HG03135 (cell line): ENCODE measurements around the gene PODNL1.

Experiments used
- ATAC-seq: cut with Tn5 transposase; IDR thresholded peaks from one replicate; pipeline ENCODE4 v1.9.1; 2021; ENCODE audit warnings: mild to moderate bottlenecking, moderate library complexity; ENCODE audit not compliant: unreplicated experiment

PODNL1 gene

DNA sequence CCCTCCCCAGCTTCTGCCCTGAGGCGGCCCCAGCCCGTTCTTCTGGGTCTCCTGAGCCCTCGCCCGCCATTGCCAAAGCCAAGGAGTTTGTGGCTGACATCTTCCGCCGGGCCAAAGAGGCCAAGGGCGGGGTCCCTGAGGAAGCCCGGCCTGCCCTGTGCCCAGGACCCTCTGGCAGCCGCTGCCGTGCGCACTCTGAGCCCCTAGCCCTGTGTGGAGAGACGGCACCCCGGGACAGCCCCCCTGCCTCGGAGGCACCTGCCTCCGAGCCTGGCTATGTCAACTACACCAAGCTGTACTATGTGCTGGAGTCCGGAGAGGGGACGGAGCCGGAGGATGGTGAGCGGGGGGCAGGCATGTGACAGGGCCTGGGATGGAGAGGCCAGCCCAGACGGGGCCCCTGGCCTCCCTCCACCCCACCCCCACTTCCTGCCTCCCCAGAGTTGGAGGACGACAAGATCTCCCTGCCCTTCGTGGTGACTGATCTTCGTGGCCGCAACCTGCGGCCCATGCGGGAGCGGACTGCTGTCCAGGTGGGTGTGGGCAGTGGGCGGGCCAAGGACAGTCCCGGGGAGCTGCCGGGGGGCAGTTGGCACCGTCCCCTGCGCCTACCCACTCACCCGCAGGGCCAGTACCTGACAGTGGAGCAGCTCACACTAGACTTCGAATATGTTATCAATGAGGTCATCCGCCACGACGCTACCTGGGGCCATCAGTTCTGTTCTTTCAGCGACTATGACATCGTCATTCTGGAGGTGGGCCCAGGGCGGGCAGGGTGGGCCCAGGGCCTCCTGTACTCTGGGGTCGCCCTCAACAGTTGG is 21.1 kb upstream of the PODNL1 start:
- ATAC-seq = no peak

DNA sequence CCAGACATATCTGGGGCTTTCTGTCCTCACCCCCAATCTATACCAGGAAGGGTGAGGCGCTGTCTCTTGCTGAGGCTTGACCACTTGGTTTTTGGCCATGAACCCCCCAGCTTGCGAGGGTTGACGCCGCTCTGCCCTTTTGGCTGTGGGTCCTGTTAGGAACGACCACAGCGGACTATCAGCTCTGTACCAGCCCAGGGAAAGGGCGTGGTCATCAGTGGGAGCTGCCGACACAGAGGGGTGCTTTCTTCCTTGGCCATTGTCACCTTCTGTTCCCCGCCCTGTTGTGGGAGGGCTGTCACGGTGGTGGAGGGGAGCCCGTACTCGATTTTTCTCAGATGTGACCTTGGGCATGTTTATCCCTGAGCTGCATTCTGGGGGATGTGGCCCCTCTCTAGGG is 19.8 kb upstream of the PODNL1 start:
- ATAC-seq = no peak

DNA sequence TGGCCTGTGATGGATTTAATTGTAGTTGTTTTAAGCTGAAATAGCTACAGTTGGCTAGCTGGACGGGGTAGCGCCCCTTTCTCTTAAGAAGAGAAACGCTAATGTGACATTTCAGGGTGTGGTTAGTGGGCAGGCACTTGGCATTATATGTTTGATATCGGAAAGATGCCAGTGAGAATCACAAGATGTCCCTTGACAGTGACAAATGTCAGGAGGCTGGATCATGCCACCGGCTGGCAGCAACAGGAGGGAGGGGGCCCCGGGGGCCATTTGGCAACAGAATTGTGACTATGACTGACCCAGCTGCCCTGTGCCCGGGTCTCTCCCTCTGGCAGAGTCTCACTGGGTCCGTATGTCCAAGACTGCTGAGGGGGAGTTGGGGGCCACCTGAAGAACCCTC is 18.8 kb upstream of the PODNL1 start:
- no peak for ATAC-seq

DNA sequence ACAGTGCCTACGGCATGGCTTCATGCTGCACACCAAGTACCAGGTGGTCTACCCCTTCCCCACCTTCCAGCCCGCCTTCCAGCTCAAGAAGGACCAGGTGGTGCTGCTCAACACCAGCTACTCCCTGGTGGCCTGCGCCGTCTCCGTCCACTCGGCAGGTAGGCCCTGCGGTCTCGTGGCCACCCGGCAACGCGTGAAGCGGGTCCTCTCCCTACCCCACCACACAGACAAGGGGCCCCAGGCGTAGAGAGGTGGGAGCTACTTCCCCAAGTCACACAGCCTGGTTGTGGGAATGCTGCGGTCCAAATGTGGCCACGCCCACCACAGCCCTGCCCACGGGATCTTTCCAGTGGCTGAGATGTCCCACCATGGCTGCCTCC is 18.1 kb upstream of the PODNL1 start:
- ATAC-seq = no peak

DNA sequence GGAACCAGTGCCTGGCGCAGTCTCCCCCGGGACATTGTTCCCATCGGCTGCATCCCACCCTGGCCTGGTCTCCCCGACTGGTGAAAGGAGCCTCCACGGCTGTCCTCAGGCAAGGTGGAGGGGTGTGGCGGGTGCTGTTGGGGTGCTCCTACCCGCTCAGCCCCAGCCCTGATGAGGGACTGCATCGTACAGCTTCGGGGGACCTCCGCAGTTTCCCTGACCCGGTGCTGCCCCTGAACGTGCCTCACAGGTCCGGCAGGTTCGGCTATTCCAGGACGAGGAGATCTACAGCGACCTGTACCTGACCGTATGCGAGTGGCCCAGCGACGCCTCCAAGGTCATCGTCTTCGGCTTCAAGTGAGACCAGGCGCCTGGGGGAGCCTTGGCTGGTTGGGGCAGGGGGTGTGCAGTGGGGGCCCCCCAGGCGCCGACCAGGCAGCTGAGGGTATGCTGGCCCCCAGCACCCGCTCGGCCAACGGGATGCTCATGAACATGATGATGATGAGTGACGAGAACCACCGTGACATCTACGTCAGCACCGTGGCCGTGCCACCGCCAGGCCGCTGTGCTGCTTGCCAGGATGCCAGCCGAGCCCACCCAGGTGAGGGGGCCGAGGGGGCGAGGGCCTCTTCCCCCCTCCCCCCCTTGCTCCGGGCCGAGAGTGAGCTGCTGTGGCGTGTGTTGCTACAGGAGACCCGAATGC is 17.6 kb upstream of the PODNL1 start:
- no peak for ATAC-seq

DNA sequence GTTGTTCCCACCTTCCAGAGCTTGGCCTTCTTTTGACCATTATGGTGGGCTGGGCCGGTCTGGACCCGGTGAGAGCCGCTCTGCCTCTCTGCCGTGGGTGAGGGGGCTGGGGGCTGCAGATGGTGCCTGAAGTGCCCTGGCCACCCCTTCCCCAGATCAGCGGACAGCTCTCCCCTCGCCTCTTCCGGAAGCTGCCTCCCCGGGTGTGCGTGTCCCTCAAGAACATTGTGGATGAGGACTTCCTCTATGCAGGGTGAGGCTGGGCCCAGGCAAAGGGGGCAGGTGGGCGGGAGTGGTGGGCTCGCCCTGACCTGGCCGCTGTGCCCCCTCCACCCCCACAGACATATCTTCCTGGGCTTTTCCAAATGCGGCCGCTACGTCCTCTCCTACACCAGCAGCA is 16.0 kb upstream of the PODNL1 start:
- ATAC-seq = no peak

DNA sequence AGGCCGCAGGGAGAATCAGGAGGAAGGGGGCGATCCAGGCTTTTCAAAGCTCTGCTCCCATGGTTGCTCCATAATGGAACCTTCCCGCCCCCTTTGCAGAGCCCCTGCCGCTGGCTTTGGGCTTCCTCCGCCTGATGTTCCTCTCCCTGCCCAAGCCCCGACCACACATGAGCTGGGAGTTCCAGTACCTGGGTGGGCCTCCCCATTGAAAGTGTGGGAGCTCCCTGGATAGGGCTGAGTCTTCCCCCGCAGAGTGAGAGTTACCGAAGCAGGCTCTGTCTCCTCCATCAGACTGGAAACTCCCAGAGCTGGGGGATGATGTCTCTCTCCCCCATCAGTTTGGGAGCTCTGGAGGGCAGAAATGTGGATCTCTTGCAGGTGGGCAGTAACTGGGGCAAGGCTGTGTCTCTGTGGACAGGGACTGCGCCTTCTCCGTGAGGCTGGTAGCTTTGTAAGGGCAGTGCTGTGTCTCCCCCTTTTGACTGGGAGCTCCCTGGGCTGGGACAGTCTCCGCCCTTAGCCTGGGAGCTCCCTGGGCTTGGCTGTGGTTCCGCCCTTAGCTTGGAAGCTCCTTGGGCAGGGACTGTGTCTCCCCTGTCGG is 14.8 kb upstream of the PODNL1 start:
- ATAC-seq = no peak

DNA sequence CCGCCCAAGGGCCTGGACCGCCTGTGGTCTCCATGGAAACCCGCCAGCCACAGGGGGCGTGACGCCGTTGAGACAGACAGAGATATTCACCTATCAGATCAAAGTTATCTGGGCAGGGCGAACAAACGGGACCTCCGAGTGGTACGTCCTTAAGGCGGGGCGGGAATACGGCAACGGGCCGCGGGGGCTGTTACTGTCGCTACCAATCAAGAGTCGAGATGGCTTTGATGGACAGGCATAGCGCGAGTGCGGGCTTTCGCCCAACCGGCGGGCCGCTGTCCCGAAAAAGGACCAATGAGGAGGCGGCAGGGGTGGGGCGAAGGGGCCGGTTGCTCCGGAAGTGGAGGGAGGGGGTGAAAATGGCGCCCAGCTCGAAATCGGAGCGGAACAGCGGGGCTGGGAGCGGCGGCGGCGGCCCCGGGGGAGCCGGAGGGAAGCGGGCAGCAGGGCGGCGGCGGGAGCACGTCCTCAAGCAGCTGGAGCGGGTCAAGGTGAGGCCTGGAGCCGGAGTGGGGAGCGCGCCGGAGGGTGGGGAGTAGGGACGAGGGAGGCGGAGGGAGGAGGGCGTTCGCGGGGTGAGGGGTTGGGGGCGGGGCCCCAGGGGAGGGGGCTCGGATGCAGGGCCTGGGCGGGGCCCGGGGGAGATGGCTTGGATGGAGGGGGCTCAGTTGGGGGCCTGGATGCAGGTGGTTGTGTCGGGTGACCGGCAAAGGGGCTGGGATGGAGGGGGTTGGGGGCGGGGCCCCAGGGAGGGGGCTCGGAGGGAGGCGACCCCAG is 14.1 kb upstream of the PODNL1 start, which contains the start of gene DCAF15:
Gene DCAF15, plus strand, starts transcription at position 356 of the 777 bp plus-strand sequence. Its CDS starts 4 bp downstream, at position 360.
- ATAC-seq = peak; percentile 97

DNA sequence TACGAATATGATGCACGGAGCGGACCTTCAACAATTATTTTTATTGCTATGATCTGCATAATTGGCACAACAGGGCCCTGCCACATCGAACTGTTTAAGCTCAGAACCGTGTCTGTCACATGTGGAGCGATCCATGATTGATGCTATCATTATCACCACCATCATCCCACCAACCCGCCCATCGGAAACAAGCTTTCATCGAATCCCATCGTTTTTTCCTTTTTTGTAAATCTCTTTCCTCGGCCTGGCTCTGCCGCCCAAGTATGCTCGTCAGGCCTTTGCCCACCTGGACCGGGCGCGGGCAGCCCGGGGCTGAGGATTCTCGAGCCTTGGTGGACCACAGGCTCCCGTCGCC is 13.6 kb upstream of the PODNL1 start:
- no peak for ATAC-seq

DNA sequence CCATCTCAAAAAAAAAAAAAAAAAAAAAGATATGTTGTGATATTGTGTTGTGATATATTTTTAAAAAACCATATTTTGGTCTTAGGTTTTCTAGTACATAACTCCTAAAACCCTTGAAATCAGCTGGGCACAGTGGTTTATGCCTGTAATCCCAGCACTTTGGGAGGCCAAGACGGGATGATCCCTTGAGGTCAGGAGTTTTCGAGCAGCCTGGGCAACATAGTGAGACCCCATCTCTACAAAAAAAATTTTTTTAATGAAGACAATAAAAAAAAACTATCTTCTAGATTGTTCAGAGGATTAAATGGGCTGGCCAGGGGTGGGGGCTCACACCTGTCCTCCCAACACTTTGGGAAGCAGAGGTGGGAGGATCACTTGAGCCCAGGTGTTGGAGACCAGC is 12.8 kb upstream of the PODNL1 start:
- ATAC-seq = no peak

DNA sequence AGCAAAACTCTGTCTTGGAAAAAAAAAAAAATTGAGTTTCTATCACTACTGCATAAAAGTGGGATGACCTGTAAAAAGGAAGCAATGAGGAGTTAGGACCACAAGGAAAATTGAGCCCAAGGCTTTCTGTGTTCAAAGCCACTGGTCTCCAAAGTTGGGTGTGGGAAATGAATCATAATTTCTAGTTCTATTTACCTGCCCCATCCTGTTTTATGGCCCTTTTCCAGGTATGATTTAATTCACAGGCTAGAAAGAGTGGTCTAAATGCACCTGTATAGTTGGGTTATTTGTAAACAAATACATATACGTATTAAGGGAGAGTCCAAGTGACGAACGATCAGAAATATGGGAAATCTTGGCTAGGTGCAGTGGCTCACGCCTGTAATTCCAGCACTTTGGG is 8.2 kb upstream of the PODNL1 start:
- no peak for ATAC-seq

DNA sequence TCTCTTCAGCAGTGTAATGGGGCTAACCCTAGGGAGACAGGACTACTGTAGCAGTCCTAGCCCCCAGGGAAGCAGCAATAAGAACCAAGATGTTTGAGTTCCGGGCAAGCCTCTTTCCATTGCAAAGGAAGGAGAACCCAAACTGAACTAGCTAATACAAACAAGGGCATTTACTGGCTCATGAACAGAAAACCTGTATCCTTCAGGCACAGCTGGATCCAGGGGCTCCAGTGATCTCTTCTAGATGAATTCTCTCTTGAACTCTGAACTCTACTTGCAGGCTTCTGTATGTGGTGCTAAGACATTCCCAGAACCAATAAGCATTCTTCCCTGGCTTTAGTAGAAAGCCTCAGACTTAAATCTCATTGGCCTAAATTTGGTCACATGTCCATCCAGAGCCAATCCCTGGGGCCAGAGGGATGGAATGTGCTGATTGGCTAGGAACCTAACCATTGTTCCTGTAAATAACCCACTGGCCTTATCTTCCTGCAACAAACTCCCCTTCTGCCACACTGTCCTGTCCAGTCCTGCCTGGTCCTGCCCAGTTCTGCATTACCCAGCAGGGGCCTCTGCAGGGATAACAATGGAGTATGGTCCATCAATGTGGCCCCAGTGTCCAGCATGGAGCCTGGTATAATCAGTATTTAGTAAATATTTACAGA is 3.9 kb upstream of the PODNL1 start:
- no peak for ATAC-seq

DNA sequence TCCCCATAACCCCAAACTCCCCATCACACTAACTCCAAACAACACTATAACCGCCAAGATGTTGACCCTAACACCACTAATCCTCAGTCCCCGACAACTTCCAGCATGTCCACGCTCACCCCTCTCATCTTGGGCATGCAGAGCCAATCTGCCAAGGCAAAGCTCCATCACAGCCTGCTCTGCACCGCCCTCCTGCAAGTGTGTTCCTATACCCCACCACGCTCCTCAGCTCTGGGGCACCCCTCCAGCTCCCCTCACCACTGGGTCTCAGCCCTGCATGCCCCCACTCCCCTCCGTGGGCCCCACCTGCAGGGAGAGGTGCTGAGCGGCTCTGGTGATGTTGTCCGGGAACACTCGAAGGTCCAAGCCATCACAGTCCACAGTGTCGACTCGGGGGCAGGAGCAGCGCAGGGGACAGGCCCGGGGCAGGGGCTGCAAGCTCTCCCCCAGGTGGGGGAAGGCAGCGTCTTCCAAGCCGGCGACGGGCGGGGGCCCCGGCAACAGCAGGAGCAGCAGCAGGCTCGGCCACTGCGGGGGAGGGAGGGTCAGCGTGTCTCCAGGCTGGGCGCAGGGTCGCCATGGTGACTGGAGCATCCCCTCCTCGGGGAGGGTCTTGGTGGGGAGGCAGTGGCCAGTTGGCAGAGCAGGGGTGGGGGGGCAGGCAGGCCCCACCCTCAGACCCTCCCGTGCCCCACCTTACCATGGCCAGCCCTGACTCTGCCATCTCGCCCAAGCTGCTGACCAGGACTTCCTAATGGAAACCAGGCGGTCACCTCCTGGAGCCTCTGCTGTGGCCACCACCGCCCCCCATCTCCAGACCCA is 527 bp downstream of the PODNL1 start:
- no peak for ATAC-seq

DNA sequence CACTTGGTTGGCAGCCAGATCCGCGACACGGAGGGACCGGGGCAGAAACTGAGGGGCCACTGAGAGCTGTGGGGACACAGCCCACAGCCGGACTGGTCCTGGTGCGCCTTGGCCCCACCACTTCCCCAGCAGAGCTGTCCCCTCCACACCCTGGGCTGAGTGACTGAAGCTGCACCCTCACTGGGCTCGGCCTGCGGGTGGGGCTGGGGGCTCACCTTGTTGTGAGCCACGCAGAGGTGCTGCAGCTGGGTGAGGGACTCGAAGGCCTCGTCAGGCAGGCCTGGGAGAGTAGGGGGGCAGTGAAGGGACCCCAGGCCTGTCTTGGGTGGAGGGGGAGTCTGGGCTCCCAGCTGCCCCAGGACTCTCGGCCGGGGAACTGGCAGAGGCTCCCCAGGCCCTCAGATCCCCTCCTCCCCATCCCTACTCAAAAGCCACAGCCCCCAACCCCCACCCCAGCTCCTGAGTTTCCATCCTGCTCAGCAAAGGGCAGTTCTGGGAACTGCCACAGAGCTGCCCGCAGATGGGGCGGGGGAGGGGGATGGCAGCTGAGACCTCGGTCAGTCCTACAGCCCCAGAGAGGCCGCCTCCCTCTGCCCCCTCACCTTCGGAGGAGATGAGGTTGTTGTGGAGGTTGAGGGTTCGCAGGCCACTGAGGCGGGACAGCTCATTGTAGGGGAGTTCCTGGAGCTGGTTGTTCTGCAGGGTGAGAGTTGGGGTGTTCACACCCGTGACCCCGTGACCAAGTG is 2.3 kb downstream of the PODNL1 start:
- no peak for ATAC-seq

DNA sequence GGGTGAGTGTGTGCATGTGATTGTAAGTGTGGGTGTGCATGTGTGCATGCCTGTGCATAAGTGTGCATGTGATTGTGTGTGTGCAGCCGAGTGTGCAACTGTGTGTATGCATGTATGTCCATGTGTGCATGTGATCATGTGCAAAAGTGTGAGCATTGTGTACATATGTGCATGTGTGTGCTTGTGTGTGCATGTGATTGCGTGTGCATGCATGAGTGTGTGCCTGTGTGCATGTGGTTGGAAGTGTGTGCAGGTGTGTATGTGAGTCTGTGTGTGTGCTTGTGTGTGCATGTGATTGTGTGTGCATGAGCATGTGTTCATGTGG is 3.5 kb downstream of the PODNL1 start:
- no peak for ATAC-seq

DNA sequence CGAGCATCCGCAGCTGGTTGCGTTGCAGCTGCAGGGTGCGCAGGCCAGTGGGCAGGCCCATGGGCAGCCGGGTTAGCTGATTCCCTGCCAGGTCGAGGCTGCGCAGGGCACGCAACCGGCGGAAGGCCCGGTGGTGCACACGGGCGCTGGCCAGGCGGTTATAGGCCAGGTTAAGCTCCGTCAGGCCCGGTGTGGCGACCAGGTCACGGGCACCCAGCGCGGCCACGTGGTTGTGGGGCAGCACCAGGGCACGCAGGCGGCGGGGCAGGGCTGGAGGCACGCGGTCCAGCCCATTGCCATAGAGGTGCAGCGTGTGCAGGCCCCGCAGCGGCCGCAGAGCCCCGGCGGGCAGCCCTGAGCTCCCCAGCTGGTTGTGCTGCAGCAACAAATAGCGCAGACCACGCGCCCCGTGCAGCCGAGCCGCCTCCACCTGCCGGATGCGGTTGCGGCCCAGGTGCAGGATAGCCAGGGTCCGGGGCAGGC is 5.3 kb downstream of the PODNL1 start:
- ATAC-seq = no peak

DNA sequence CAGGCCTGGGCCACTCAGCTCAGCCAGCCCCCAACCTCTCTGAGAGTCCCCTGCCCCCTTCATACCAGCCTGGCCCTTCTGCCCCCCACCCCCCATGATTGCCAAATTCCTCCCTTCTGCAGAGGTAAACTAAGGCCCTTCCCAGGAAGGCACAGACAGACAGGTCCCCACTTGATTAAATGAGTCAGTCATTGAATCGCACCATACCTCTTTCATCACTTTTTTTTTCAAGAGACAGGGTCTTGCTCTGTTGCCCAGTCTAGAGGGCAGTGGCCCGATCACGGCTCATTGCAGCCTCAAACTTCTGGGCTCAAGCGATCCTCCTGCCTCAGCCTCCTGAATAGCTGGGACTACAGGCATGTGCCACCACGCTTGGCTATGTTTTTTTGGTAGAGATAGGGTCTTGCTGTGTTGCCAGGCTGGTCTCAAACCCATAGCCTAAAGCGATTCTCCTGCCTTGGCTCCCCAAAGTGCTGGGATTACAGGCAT is 6.0 kb downstream of the PODNL1 start:
- ATAC-seq = no peak

DNA sequence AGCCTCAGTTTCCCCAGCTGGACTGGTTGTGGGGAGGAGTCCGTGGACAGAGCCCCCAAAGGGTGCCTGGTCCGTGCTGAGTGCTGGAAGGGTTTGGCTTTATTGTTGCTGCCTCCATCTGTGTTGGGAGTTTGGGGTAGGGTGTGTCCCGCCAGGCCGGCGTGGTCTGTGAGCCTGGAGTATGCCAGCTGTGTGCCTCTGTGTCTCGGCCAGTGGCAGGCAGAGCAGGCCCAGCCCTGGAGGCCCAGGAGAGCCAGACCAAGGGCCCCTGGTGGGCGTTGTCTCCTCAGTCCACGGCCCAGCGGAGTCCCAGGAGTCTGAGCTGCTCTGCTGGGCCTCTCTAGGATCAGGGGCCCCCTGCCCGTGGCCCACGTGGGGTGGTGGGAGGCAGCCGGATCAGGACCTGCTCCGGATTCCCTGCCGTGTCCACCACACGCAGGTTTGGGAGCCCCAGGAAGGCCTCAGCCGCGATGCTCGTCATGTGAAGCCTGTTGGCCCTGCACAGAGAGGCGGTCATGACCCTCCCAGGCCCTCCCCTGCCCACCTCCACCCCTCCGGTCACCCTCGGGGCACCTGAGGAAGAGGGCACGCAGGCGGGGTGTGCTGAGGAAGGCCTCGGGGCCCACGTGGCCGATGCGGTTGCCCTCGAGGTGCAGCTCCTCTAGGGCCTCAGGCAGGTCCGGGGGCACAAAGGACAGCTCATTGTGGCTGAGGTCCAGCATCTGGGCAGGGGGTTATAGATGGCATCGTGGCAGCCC is 6.6 kb downstream of the PODNL1 start:
- no peak for ATAC-seq
